ENCODE measurements around the gene CLEC4D. TPM values are rescaled to one million over a fixed set of nuclear protein-coding genes. Genes with fewer than 3 reads are reported as not detected.

Gene CLEC4D
- 1 to 10 TPM in 1 of 5 experiments, under 1 TPM in 1, not detected in 3; 0.45 to 7.0 TPM for total RNA-seq
- polyA plus RNA-seq = not detected
- not detected for total RNA-seq

DNA sequence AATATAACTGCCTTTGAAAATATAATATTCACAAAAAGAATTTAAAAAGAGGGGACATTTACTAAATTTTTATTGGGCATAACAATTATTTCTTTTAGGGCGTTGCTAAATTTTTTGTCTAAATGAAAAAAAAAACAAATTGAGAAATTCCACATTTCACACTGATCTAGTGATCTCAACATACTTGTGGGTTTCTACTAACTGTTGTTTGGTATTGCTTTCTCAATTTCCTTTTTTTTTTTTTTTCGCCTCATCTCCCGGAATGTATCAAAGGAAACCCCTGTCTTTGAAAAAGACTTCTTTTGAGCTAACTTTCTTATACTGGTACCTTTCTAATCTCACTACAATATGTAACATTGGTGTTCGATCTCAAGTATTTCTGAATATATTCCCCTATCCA is at the start of gene CLEC4D:
TSS of gene CLEC4D (plus strand) at position 248 of the 400 bp plus-strand sequence. CDS start 230 bp downstream, outside the sequence.
- ChIA-PET CTCF (no interaction called here), POLR2A (no interaction called here)
- Histone ChIP-seq H3K4me3 (ENCODE audit: low read length) (no peak within 1 kb of the TSS), H3K27ac (ENCODE audit: low read depth, low read length) (no peak within 1 kb of the TSS), H3K4me1 (ENCODE audit: control insufficient read depth in 2 of 2, insufficient read depth in 2 of 2, low read length in 2 of 2) (no peaks in the 10 kb centered on the region), H3K36me3 (ENCODE audit: control insufficient read depth in 2 of 3, insufficient read depth in 3 of 3, low read length in 3 of 3) (no peaks in the 10 kb centered on the region), H3K27me3 (ENCODE audit: control insufficient read depth in 2 of 2, insufficient read depth in 2 of 2, low read length in 2 of 2) (peaks cover 0 to 3% of the 10 kb centered on the region in 2 donors), H3K9me3 (ENCODE audit: control insufficient read depth in 2 of 3, low read length in 3 of 3) (no peaks in the 10 kb centered on the region)
- Mint-ChIP-seq H3K4me3 (no peak within 1 kb of the TSS), H3K4me1 (peaks cover 0 to 8% (median 0%) of the 10 kb centered on the region in 7 donors), H3K9me3 (no peaks in the 10 kb centered on the region), H3K27me3 (peaks cover 20 to 33% (median 23%) of the 10 kb centered on the region in 5 donors), H3K27ac (no peak within 1 kb of the TSS), H3K36me3 (no peaks in the 10 kb centered on the region)
- no peak for ATAC-seq
- intact Hi-C loops (cut with micrococcal nuclease) = no loop called here
- DNase-seq = no peak

DNA sequence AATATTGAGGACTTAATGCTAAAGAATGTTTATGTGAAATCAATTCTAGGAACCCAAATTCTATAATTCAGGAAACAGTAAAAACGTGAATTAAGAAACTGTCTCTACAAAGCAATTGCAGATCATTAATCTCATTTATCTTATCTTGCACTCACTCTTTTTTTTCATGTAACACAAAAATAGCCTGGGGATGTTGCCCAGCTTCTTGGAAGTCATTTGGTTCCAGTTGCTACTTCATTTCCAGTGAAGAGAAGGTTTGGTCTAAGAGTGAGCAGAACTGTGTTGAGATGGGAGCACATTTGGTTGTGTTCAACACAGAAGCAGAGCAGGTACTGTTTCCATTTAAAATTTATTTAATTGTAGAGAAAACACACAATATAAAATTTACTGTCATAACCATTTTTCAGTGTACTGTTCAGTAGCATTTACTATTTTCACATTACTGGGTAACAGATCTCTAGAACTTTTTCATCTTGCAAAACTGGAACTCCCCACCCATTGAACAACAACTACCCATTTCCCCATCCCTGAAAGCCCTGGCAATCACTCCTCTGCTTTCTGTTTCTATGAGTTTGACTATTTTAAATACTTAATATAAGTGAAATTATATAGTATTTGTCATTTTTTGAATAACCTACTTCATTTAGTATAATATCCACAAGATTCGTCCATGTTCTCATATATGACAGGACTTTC is 47.9 kb upstream of the CLEC4D start:
- intact Hi-C loops (cut with micrococcal nuclease) = no loop called here
- Histone ChIP-seq H3K4me1 (ENCODE audit: control insufficient read depth in 2 of 2, insufficient read depth in 2 of 2, low read length in 2 of 2) (no peaks in the 10 kb centered on the region), H3K27ac (ENCODE audit: low read depth, low read length) (no peak overlapping the region), H3K27me3 (ENCODE audit: control insufficient read depth in 2 of 2, insufficient read depth in 2 of 2, low read length in 2 of 2) (no peaks in the 10 kb centered on the region), H3K9me3 (ENCODE audit: control insufficient read depth in 2 of 3, low read length in 3 of 3) (no peaks in the 10 kb centered on the region), H3K4me3 (ENCODE audit: low read length) (no peak overlapping the region), H3K36me3 (ENCODE audit: control insufficient read depth in 2 of 3, insufficient read depth in 3 of 3, low read length in 3 of 3) (no peaks in the 10 kb centered on the region)
- DNase-seq (no peak), ATAC-seq (no peak)
- Mint-ChIP-seq H3K27ac (no peak overlapping the region), H3K4me1 (no peaks in the 10 kb centered on the region), H3K27me3 (peaks cover 8 to 31% (median 23%) of the 10 kb centered on the region in 5 donors), H3K36me3 (no peaks in the 10 kb centered on the region), H3K9me3 (peaks cover 0 to 13% (median 2%) of the 10 kb centered on the region in 11 donors), H3K4me3 (no peak overlapping the region)
- ChIA-PET CTCF (no interaction called here), POLR2A (no interaction called here)

DNA sequence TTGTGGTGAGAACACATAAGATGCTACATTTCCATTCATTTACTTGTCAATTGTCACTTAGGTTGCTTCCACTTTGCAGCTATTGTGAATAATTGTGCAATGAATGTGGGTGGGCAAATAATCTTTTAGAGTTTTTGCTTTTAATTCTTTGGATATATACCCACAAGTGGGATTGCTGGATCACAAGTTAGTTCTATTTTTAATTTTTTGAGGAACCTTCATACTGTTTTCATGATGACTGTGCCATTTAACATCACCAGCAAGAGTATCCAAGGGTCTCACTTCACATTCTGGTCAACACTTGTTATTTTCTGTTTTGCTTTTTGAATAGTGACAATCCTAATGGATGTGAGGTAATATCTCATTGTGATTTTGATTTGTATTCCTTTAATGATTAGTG is 47.1 kb upstream of the CLEC4D start:
- POLR2A ChIA-PET = no interaction called here

DNA sequence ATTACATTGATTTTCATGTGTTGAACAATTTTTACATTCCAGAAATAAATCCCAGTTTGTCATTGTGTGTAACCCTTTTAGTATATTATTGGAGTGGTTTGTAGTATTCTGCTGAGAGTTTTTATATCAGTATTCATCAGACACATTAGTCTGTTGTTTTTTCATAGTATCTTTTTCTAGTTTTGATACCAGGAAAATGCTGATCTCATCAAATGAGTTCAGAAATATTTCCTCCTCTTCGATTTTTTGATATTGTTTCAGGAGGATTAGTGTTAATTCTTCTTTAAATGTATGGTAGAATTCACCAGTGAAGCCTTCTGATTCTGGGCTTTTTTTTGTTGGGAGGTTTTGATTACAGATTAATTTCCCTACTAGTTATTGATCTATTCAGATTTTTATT is 42.2 kb upstream of the CLEC4D start:
- Mint-ChIP-seq H3K4me3 (no peak overlapping the region), H3K36me3 (no peaks in the 10 kb centered on the region)
- ATAC-seq = no peak

More for the DNA sequence above, 47.1 kb upstream of the CLEC4D start:
- H3K36me3 ChIP-seq (ENCODE audit: control insufficient read depth in 2 of 3, insufficient read depth in 3 of 3, low read length in 3 of 3) = no peaks in the 10 kb centered on the region
- CTCF ChIA-PET = no interaction called here
- H3K27me3 ChIP-seq (ENCODE audit: control insufficient read depth in 2 of 2, insufficient read depth in 2 of 2, low read length in 2 of 2) = no peaks in the 10 kb centered on the region
- H3K9me3 ChIP-seq (ENCODE audit: control insufficient read depth in 2 of 3, low read length in 3 of 3) = no peaks in the 10 kb centered on the region
- intact Hi-C loops (cut with micrococcal nuclease) = no loop called here
- H3K27me3 Mint-ChIP-seq = peaks cover 8 to 30% (median 23%) of the 10 kb centered on the region in 5 donors
- no peak overlapping the region for H3K27ac ChIP-seq (ENCODE audit: low read depth, low read length)
- no peaks in the 10 kb centered on the region for H3K4me1 Mint-ChIP-seq
- H3K36me3 Mint-ChIP-seq = no peaks in the 10 kb centered on the region
- H3K4me3 Mint-ChIP-seq = no peak overlapping the region
- no peaks in the 10 kb centered on the region for H3K4me1 ChIP-seq (ENCODE audit: control insufficient read depth in 2 of 2, insufficient read depth in 2 of 2, low read length in 2 of 2)
- no peak for DNase-seq
- H3K9me3 Mint-ChIP-seq = peaks cover 0 to 13% (median 2%) of the 10 kb centered on the region in 11 donors
- no peak for ATAC-seq
- H3K27ac Mint-ChIP-seq = no peak overlapping the region
- no peak overlapping the region for H3K4me3 ChIP-seq (ENCODE audit: low read length)

DNA sequence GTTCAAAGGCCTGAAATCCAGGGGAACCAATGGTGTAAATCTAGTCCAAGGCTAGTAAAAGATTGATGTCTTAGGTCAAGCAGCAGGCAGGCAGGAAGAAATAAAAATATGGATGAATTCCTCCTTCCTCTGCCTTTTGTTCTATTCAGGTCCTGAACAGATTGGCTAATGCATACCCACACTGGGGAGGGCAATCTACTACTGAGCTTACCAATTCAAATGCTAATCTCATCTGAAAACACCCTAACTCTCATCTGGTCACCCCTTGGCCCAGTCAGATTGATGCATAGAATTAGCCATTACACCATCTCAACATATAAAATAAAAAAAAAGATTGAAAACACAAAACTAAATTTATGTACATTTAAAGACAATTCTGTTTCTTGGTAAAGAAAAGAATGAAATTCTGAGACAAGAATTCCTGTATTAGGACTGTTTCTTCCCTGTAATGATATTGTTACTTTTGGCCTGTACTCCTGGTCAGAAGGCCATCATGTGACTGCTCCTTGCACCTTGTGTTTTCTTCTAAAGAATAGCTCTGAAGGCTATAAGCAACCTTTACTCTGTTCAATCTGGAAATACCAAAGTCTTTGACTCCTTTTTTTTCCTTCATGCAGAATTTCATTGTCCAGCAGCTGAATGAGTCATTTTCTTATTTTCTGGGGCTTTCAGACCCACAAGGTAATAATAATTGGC is 37.6 kb upstream of the CLEC4D start:
- Mint-ChIP-seq H3K4me3 (no peak overlapping the region), H3K27ac (no peak overlapping the region), H3K36me3 (peaks cover 0 to under 1% (median 0%) of the 10 kb centered on the region in 5 donors), H3K27me3 (peaks cover 18 to 50% (median 38%) of the 10 kb centered on the region in 5 donors), H3K4me1 (no peaks in the 10 kb centered on the region), H3K9me3 (peaks cover 0 to 5% (median 0%) of the 10 kb centered on the region in 11 donors)
- intact Hi-C loops (cut with micrococcal nuclease) = no loop called here
- ChIA-PET POLR2A (no interaction called here), CTCF (no interaction called here)
- H3K9me3 ChIP-seq (ENCODE audit: control insufficient read depth in 2 of 3, low read length in 3 of 3) = no peaks in the 10 kb centered on the region
- no peak overlapping the region for H3K4me3 ChIP-seq (ENCODE audit: low read length)
- no peak overlapping the region for H3K27ac ChIP-seq (ENCODE audit: low read depth, low read length)
- no peak for DNase-seq
- H3K27me3 ChIP-seq (ENCODE audit: control insufficient read depth in 2 of 2, insufficient read depth in 2 of 2, low read length in 2 of 2) = no peaks in the 10 kb centered on the region
- H3K4me1 ChIP-seq (ENCODE audit: control insufficient read depth in 2 of 2, insufficient read depth in 2 of 2, low read length in 2 of 2) = no peaks in the 10 kb centered on the region
- no peaks in the 10 kb centered on the region for H3K36me3 ChIP-seq (ENCODE audit: control insufficient read depth in 2 of 3, insufficient read depth in 3 of 3, low read length in 3 of 3)
- ATAC-seq = no peak

More for the DNA sequence above, 42.2 kb upstream of the CLEC4D start:
- no peaks in the 10 kb centered on the region for H3K36me3 ChIP-seq (ENCODE audit: control insufficient read depth in 2 of 3, insufficient read depth in 3 of 3, low read length in 3 of 3)
- H3K4me3 ChIP-seq (ENCODE audit: low read length) = no peak overlapping the region
- no peak for DNase-seq
- no peaks in the 10 kb centered on the region for H3K4me1 ChIP-seq (ENCODE audit: control insufficient read depth in 2 of 2, insufficient read depth in 2 of 2, low read length in 2 of 2)
- POLR2A ChIA-PET = no interaction called here
- H3K27ac ChIP-seq (ENCODE audit: low read depth, low read length) = no peak overlapping the region
- Mint-ChIP-seq H3K9me3 (peaks cover 0 to 17% (median 2%) of the 10 kb centered on the region in 11 donors), H3K27me3 (peaks cover 18 to 60% (median 52%) of the 10 kb centered on the region in 5 donors), H3K4me1 (no peaks in the 10 kb centered on the region), H3K27ac (no peak overlapping the region)
- CTCF ChIA-PET = no interaction called here
- no peaks in the 10 kb centered on the region for H3K27me3 ChIP-seq (ENCODE audit: control insufficient read depth in 2 of 2, insufficient read depth in 2 of 2, low read length in 2 of 2)
- intact Hi-C loops (cut with micrococcal nuclease) = no loop called here
- no peaks in the 10 kb centered on the region for H3K9me3 ChIP-seq (ENCODE audit: control insufficient read depth in 2 of 3, low read length in 3 of 3)

DNA sequence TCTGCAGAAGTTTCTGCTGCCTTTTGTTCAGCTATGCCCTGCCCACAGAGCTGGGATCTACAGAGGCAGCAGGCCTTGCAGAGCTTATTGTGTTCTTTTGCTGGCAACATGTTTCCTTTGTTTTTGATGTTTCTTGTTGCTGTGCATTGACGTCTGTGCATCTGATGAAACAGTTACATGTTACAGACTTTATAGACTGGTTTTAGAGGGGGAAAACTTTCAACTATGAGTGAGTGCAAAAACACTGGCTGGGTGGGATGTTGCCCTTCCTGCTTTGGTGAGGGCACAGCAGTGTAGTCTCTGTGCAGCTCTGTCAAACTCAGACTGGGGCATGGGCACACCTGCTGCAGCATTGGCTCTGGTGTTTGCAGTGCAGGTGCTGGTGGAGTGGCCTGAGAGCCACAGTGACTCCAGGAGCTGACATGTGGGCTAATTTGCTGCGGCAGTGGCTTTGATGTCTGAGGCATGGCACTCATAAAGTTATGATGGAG is 30.7 kb upstream of the CLEC4D start:
- Histone ChIP-seq H3K9me3 (ENCODE audit: control insufficient read depth in 2 of 3, low read length in 3 of 3) (no peaks in the 10 kb centered on the region), H3K36me3 (ENCODE audit: control insufficient read depth in 2 of 3, insufficient read depth in 3 of 3, low read length in 3 of 3) (no peaks in the 10 kb centered on the region), H3K27me3 (ENCODE audit: control insufficient read depth in 2 of 2, insufficient read depth in 2 of 2, low read length in 2 of 2) (no peaks in the 10 kb centered on the region), H3K4me3 (ENCODE audit: low read length) (no peak overlapping the region), H3K4me1 (ENCODE audit: control insufficient read depth in 2 of 2, insufficient read depth in 2 of 2, low read length in 2 of 2) (no peaks in the 10 kb centered on the region), H3K27ac (ENCODE audit: low read depth, low read length) (no peak overlapping the region)
- POLR2A ChIA-PET = no interaction called here
- peaks cover 9 to 38% (median 20%) of the 10 kb centered on the region in 5 donors for H3K27me3 Mint-ChIP-seq
- ATAC-seq (peak; percentile 66), DNase-seq (peak in 4 of 9 donors; percentile 1 to 31 (median 8))
- peak overlapping the region in 1 of 10 donors; percentile 51 for H3K4me3 Mint-ChIP-seq
- H3K4me1 Mint-ChIP-seq = peaks cover 7 to 23% (median 9%) of the 10 kb centered on the region in 7 donors
- CTCF ChIA-PET = no interaction called here
- peak overlapping the region in 5 of 9 donors; percentile 3 to 81 (median 39) for H3K27ac Mint-ChIP-seq
- H3K9me3 Mint-ChIP-seq = peaks cover 0 to 10% (median 3%) of the 10 kb centered on the region in 11 donors
- H3K36me3 Mint-ChIP-seq = peaks cover 0 to 4% (median 0%) of the 10 kb centered on the region in 5 donors
- intact Hi-C loops (cut with micrococcal nuclease) = no loop called here

Measured in naive thymus-derived CD4-positive, alpha-beta T cell (primary cell).